GM19397 (cell line): ENCODE data around the gene LDB3.

ENCODE experiments used
- ATAC-seq: cut with Tn5 transposase; IDR thresholded peaks from one replicate; pipeline ENCODE4 v1.9.1; 2021; ENCODE audit warnings: mild to moderate bottlenecking, moderate library complexity; ENCODE audit not compliant: unreplicated experiment

The LDB3 gene

GRCh38 chr10:86705139-86705538, 36.8 kb downstream of the LDB3 start:
- no peak for ATAC-seq

- ATAC-seq, result no peak
Measured at GRCh38 chr10:86705905-86706304, 37.6 kb downstream of the LDB3 start.

- ATAC-seq, result no peak
Measured at GRCh38 chr10:86706401-86706841, 38.1 kb downstream of the LDB3 start.

GRCh38 chr10:86706977-86707376, 38.7 kb downstream of the LDB3 start:
- ATAC-seq, result no peak

- no peak for ATAC-seq
Measured at GRCh38 chr10:86707505-86707904, 39.2 kb downstream of the LDB3 start.

GRCh38 chr10:86708068-86708782, 39.9 kb downstream of the LDB3 start:
- ATAC-seq, result no peak

GRCh38 chr10:86708783-86709380, 40.6 kb downstream of the LDB3 start:
- no peak for ATAC-seq

- ATAC-seq, result no peak
Measured at GRCh38 chr10:86709396-86710185, 41.3 kb downstream of the LDB3 start.

- ATAC-seq, result peak; percentile 92
Measured at GRCh38 chr10:86710987-86711512, 42.7 kb downstream of the LDB3 start.

GRCh38 chr10:86711513-86712316, 43.4 kb downstream of the LDB3 start:
- peak; percentile 45 for ATAC-seq

- ATAC-seq, result no peak
Measured at GRCh38 chr10:86712317-86712707, 44.0 kb downstream of the LDB3 start.

GRCh38 chr10:86715156-86715795, 47.0 kb downstream of the LDB3 start:
- ATAC-seq, result no peak

- no peak for ATAC-seq
Measured at GRCh38 chr10:86715836-86716235, 47.5 kb downstream of the LDB3 start.

GRCh38 chr10:86716466-86716865, 48.2 kb downstream of the LDB3 start:
- no peak for ATAC-seq

- no peak for ATAC-seq
Measured at GRCh38 chr10:86718556-86718955, 50.2 kb downstream of the LDB3 start.

- ATAC-seq, result no peak
Measured at GRCh38 chr10:86721232-86721631, 52.9 kb downstream of the LDB3 start.

- ATAC-seq, result no peak
Measured at GRCh38 chr10:86723009-86723408, 54.7 kb downstream of the LDB3 start.

GRCh38 chr10:86724445-86724844, 56.1 kb downstream of the LDB3 start:
- no peak for ATAC-seq

GRCh38 chr10:86725980-86726676, 57.8 kb downstream of the LDB3 start:
- no peak for ATAC-seq

GRCh38 chr10:86726677-86726999, 58.3 kb downstream of the LDB3 start:
- no peak for ATAC-seq
